ENCODE data around the gene TMOD4. TPM values are rescaled to one million over a fixed set of nuclear protein-coding genes. Genes with fewer than 3 reads are reported as not detected.

Gene TMOD4
- polyA plus RNA-seq, 1 donor, result 27.4 TPM

- peak; percentile 65 for DNase-seq
Observed at GRCh38 chr1:151175041-151175741, 590 bp downstream of the TMOD4 start.

- no peak for DNase-seq
Observed at GRCh38 chr1:151171190-151171589, 4.6 kb downstream of the TMOD4 start.

- no peak for DNase-seq
Observed at GRCh38 chr1:151167116-151167515, 8.7 kb downstream of the TMOD4 start.

GRCh38 chr1:151166505-151166956 lies 9.2 kb downstream of the TMOD4 start:
- no peak for DNase-seq

GRCh38 chr1:151165738-151166504 lies 9.9 kb downstream of the TMOD4 start, which contains the start of the genes LYSMD1 and SCNM1:
LYSMD1 (minus strand) TSS chr1:151165902; CDS start chr1:151165258, 644 bp downstream.
SCNM1 (plus strand) TSS chr1:151166144; CDS start chr1:151166153, 9 bp downstream.
- DNase-seq, result peak; percentile 99

GRCh38 chr1:151165281-151165737 lies 10.5 kb downstream of the TMOD4 start:
- DNase-seq, result peak; percentile 67

GRCh38 chr1:151164732-151165280 lies 11.0 kb downstream of the TMOD4 start:
- DNase-seq, result no peak

GRCh38 chr1:151159373-151159772 lies 16.4 kb downstream of the TMOD4 start:
- DNase-seq, result no peak

GRCh38 chr1:151158751-151159251 lies 17.0 kb downstream of the TMOD4 start:
- DNase-seq, result no peak

- no peak for DNase-seq
Observed at GRCh38 chr1:151158326-151158725, 17.5 kb downstream of the TMOD4 start.

GRCh38 chr1:151157067-151157531 lies 18.7 kb downstream of the TMOD4 start:
- DNase-seq, result no peak

- DNase-seq, result no peak
Observed at GRCh38 chr1:151156515-151156819, 19.3 kb downstream of the TMOD4 start, which contains the start of gene TNFAIP8L2. TNFAIP8L2 (plus strand) TSS chr1:151156649; CDS start chr1:151158698, 2,049 bp downstream.

GRCh38 chr1:151147665-151148064 lies 28.1 kb downstream of the TMOD4 start:
- no peak for DNase-seq

- no peak for DNase-seq
Observed at GRCh38 chr1:151147132-151147503, 28.7 kb downstream of the TMOD4 start.

GRCh38 chr1:151146412-151147131 lies 29.2 kb downstream of the TMOD4 start, which contains the start of gene SEMA6C:
SEMA6C (minus strand) TSS chr1:151146631; CDS start chr1:151142621, 4,010 bp downstream.
- DNase-seq, result peak; percentile 95

GRCh38 chr1:151146072-151146411 lies 29.7 kb downstream of the TMOD4 start:
- no peak for DNase-seq

GRCh38 chr1:151145304-151146071 lies 30.3 kb downstream of the TMOD4 start:
- DNase-seq, result peak; percentile 54

- peak; percentile 73 for DNase-seq
Observed at GRCh38 chr1:151144474-151145303, 31.1 kb downstream of the TMOD4 start.

- no peak for DNase-seq
Observed at GRCh38 chr1:151143986-151144385, 31.8 kb downstream of the TMOD4 start.

GRCh38 chr1:151143057-151143435 lies 32.7 kb downstream of the TMOD4 start:
- DNase-seq, result no peak

Measured in hindlimb muscle (tissue), 1 donor.